Activated T-cell treated with anti-CD3 and anti-CD28 coated beads for 48 hours (primary cell): ENCODE measurements around the gene FRMD1.

ENCODE experiments used
- DNase-seq: peaks from one replicate; pipeline ENCODE4 v3.0.0-alpha.2; 2020; ENCODE audit warnings: low read depth

The FRMD1 gene

DNA sequence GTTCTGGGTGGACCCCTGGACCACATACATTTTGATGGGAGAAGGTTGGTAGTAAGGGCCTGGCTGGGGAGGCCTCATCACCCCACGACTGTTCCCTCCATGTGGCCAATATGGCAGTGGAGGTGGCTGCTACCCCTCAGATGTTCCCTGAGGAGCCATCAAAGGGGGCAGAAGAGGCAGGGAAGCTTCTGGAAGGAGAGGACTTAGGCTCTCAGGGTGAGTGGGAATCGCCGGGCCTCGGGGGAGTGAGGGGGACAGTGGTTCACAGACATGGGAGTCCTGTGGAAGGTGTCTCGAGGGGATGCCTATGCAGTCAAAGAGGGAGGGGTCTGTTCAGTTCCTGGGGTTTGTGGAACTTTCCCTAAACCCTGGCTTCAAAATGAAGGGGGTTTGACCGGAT is 32.9 kb upstream of the FRMD1 start:
- no peak for DNase-seq

DNA sequence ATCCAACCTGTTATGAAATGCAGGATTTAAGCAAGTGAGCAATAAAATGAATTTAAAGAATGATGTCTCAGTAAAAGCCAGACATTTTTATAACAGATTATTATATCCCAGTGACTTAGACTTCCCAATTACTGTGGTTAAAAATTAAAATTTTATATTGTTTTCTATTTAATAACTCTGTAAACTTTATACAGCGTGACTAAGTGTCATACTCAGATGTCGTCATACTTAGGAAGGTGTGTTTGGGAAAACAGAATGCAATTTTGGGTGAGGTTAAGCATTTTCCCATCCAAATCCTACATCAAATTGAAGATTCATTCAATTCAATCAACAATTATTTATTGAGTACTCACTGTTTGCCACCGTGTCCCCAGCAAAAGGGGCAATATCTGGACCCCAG is 31.4 kb upstream of the FRMD1 start:
- no peak for DNase-seq

- no peak for DNase-seq
These were observed 30.2 kb upstream of the FRMD1 start for GRCh38 chr6:168109171-168109570.

DNA sequence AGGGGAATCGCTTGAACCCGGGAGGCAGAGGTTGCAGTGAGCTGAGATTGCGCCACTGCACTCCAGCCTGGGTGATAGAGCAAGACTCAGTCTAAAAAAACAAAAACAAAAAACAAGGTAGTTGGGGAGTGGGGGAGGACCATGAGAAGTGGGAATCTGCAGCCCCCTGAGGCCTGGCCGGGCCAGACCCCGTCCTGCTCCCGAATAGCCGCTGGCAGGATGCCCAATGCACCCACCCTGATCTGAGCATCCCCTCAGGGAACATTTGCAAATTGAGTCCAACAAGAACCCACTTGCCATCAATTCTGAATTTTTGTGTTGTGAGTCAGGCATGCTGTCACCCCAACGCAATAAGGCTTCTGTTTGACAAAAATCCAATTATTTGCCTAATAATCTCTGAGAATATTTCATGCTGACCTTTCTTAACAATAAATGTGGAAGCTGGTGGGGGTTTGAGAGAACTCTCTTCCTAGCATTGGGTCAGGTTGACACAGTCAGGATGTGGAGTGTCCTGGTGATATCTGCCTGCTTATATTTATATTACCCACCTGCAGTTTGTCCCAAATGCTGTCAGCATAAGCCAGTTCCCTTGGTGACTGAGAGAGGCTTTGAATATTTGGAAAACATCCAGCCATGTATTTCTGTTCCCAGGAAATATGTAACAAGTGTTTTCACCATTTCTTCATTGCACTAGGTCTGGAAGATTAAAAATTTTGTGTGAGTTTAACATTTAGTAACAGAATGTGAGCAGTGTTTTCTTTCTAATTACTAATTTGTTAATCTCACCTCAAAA is 28.4 kb upstream of the FRMD1 start:
- no peak for DNase-seq

DNA sequence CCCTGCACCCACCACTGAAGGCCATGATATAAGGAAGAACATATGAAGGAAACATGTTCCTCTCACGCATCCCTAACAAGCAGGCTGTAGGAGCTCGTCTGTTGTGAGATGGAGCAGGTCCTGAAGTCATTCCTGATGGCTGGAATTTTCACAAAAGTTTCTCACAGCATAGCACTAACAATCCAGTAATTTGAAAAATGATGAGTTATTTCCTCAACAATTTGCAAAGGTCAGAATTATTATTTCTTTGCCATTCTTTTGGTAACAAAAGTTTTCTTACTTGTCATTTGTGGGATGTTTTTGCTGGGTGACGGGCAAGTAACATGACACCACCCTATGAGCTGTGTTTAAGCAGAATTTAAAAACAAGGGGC is 27.6 kb upstream of the FRMD1 start:
- DNase-seq: no peak

GRCh38 chr6:168105813-168106632 is 27.0 kb upstream of the FRMD1 start:
- no peak for DNase-seq

GRCh38 chr6:168104636-168105035 is 25.6 kb upstream of the FRMD1 start:
- no peak for DNase-seq

DNA sequence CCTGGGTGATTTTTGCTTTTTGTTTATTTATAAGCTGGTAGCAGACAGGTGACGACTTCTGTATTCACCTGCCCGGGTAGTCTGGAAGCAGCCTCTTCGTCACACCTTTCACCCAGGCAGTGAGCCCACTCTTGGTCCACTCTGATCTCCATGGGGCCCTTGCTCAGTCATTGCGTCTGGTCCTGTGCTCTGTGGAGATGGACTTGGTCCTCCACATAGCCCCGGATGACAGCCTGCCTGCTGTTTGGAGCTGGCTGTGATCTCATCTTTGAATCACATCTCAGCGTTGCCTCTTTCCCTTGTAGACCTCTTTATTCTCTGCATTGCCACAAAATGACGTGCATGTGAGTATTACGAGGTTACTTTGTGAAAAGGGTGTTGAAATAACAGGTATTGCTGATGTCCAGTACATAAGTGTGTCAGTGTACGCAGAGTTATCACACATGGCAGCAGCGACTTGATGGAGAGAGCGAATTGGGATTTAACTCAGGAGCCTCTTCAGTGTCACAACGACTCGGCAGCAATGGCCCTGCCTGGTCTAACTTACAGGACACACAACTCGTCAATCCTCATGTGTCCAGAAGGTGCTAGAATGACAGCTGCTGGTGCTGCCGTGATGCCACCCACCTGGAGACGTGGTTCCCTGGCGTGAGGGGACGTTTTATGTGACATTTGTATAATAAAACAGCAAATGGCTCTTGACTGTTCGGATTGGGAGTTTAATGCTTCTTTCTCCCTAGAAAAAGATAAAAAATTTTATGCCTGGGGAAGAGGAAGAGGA is 24.2 kb upstream of the FRMD1 start:
- no peak for DNase-seq

GRCh38 chr6:168102315-168102985 is 23.4 kb upstream of the FRMD1 start:
- no peak for DNase-seq

- DNase-seq: no peak
These were observed 22.7 kb upstream of the FRMD1 start for GRCh38 chr6:168101590-168102314.

DNA sequence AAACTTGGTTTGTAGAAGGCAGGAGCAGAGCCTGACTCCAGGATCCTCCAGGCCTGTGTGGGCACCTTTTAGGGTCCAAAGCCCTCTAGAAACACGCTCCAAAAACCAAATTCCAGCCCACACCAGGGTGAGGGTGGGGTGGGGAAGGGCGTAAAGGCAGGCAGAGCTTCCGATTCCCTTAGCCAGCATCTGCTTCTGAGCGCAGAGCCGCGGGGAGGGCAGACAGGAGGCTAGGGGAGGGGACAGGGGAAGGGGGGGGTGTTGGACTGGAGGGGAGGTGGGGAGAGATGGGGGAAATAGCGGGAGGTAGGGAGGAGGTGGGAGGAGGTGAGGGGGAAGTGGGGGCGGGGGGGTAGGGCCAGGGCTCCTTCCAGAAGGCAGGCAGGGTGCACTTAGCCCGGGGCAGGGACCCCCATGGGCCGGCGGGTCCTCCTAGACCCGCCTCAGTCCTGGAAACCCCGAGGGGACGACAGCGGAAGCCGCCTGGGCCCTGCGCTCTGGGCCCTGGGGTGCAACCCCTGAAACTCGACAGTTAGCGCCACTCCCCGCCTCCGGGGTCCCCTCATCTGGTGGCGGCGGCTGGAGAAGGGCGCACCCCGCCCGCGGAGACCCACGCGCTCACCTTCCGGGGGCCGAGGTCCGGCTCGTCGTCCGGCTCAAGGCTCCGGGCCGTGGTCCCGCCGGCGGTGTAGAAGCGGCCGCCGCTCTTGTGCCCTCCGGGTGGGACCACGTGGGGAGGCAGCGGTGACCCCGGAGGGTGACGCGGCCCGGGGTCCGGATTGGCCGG is 22.0 kb upstream of the FRMD1 start:
- DNase-seq: no peak

GRCh38 chr6:168100011-168100802 is 21.2 kb upstream of the FRMD1 start:
- DNase-seq: no peak

- DNase-seq: no peak
These were observed 20.4 kb upstream of the FRMD1 start for GRCh38 chr6:168099201-168100010.

GRCh38 chr6:168098431-168098861 is 19.4 kb upstream of the FRMD1 start:
- no peak for DNase-seq

DNA sequence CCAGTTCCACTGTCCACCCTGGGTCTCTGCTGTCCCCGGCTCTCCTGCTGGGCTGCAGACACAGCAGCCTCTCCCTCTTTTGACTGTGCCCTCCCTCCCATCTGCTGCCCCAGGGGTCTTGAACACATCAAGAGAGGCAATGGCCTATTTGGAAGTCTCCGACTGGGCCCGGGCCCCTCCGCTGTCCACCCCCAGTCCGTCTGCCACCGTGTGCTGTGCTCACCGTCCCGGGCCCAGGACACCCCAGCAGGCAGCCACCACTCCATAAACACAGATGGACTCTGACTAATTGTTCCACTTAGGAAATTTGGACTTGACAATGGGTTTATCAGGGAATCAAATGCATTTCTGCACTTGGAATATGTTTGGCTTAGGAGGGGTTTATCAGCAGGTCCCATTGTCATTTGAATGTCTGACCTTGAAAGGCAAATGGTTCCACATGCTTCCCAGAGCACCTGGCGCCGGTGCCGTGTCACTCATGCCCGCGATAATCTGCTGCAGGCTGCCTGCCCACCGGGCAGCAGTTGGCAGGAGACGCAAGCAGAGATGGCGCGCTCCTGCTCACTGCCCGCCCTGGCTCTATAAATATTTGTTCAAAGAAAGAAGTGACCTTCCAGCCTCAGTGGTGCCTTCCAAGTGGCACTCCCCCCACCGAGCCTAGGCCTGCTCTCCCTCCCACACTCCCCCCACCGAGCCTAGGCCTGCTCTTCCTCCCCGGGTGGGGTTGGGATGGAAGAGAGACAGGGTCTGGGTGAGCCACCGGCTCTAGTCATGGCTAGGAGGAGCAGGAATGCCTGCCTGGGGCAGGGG is 18.8 kb upstream of the FRMD1 start:
- no peak for DNase-seq

GRCh38 chr6:168097221-168097620 is 18.2 kb upstream of the FRMD1 start:
- DNase-seq: no peak

- no peak for DNase-seq
These were observed 17.3 kb upstream of the FRMD1 start for GRCh38 chr6:168096271-168096764.

GRCh38 chr6:168095716-168096250 is 16.8 kb upstream of the FRMD1 start:
- DNase-seq: no peak
